ENCODE measurements around the gene CCSER1.
"Not testable (repeated sequence)": the region's sequence is repeated elsewhere in the genome, so short reads cannot be mapped to it uniquely, and the experiment has no call there.

Gene CCSER1

GRCh38 chr4:91118597-91118996 lies 991.4 kb downstream of the CCSER1 start:
- in situ Hi-C loops (cut with MboI; ENCODE audit: low pct_unique_long_range_greater_than_20kb, low sequenced_read_pairs), result no loop called here
- DNase-seq, result no peak

GRCh38 chr4:91123742-91124141 lies 996.5 kb downstream of the CCSER1 start:
- in situ Hi-C loops (cut with MboI; ENCODE audit: low pct_unique_long_range_greater_than_20kb, low sequenced_read_pairs), result no loop called here

GRCh38 chr4:91127192-91127591 lies 1000.0 kb downstream of the CCSER1 start:
- in situ Hi-C loops (cut with MboI; ENCODE audit: low pct_unique_long_range_greater_than_20kb, low sequenced_read_pairs), result no loop called here
- DNase-seq, result no peak

More at GRCh38 chr4:91123742-91124141, 996.5 kb downstream of the CCSER1 start:
- DNase-seq, result no peak

- DNase-seq, result no peak
- in situ Hi-C loops (cut with MboI; ENCODE audit: low pct_unique_long_range_greater_than_20kb, low sequenced_read_pairs), result no loop called here
Measured at GRCh38 chr4:91127831-91128230, 1000.6 kb downstream of the CCSER1 start.

GRCh38 chr4:91128519-91128918 lies 1001.3 kb downstream of the CCSER1 start:
- in situ Hi-C loops (cut with MboI; ENCODE audit: low pct_unique_long_range_greater_than_20kb, low sequenced_read_pairs), result no loop called here

GRCh38 chr4:91147067-91147466 lies 1019.9 kb downstream of the CCSER1 start:
- no peak for DNase-seq
- in situ Hi-C loops (cut with MboI; ENCODE audit: low pct_unique_long_range_greater_than_20kb, low sequenced_read_pairs), result no loop called here

More at GRCh38 chr4:91128519-91128918, 1001.3 kb downstream of the CCSER1 start:
- no peak for DNase-seq

- DNase-seq; in situ Hi-C loops (cut with MboI; ENCODE audit: low pct_unique_long_range_greater_than_20kb, low sequenced_read_pairs): not testable (repeated sequence)
Measured at GRCh38 chr4:91154041-91154440, 1026.8 kb downstream of the CCSER1 start.

- in situ Hi-C loops (cut with MboI; ENCODE audit: low pct_unique_long_range_greater_than_20kb, low sequenced_read_pairs); DNase-seq: not testable (repeated sequence)
Measured at GRCh38 chr4:91167864-91168653, 1040.9 kb downstream of the CCSER1 start.

- in situ Hi-C loops (cut with MboI; ENCODE audit: low pct_unique_long_range_greater_than_20kb, low sequenced_read_pairs), result no loop called here
- no peak for DNase-seq
Measured at GRCh38 chr4:91170768-91171167, 1043.6 kb downstream of the CCSER1 start.

GRCh38 chr4:91171217-91171616 lies 1044.0 kb downstream of the CCSER1 start:
- in situ Hi-C loops (cut with MboI; ENCODE audit: low pct_unique_long_range_greater_than_20kb, low sequenced_read_pairs), result no loop called here

GRCh38 chr4:91185061-91185460 lies 1057.9 kb downstream of the CCSER1 start:
- in situ Hi-C loops (cut with MboI; ENCODE audit: low pct_unique_long_range_greater_than_20kb, low sequenced_read_pairs); DNase-seq: not testable (repeated sequence)

More at GRCh38 chr4:91171217-91171616, 1044.0 kb downstream of the CCSER1 start:
- DNase-seq, result no peak

- in situ Hi-C loops (cut with MboI; ENCODE audit: low pct_unique_long_range_greater_than_20kb, low sequenced_read_pairs), result no loop called here
- no peak for DNase-seq
Measured at GRCh38 chr4:91198951-91199350, 1071.8 kb downstream of the CCSER1 start.

- no peak for DNase-seq
- in situ Hi-C loops (cut with MboI; ENCODE audit: low pct_unique_long_range_greater_than_20kb, low sequenced_read_pairs), result no loop called here
Measured at GRCh38 chr4:91207535-91207934, 1080.3 kb downstream of the CCSER1 start.

GRCh38 chr4:91212211-91212610 lies 1085.0 kb downstream of the CCSER1 start:
- DNase-seq, result no peak
- in situ Hi-C loops (cut with MboI; ENCODE audit: low pct_unique_long_range_greater_than_20kb, low sequenced_read_pairs), result no loop called here

- in situ Hi-C loops (cut with MboI; ENCODE audit: low pct_unique_long_range_greater_than_20kb, low sequenced_read_pairs); DNase-seq: not testable (repeated sequence)
Measured at GRCh38 chr4:91217831-91218403, 1090.7 kb downstream of the CCSER1 start.

- no peak for DNase-seq
- in situ Hi-C loops (cut with MboI; ENCODE audit: low pct_unique_long_range_greater_than_20kb, low sequenced_read_pairs), result no loop called here
Measured at GRCh38 chr4:91220315-91220714, 1093.1 kb downstream of the CCSER1 start.

GRCh38 chr4:91222014-91222413 lies 1094.8 kb downstream of the CCSER1 start:
- in situ Hi-C loops (cut with MboI; ENCODE audit: low pct_unique_long_range_greater_than_20kb, low sequenced_read_pairs), result no loop called here
- no peak for DNase-seq

GRCh38 chr4:91226867-91227266 lies 1099.7 kb downstream of the CCSER1 start:
- no peak for DNase-seq
- in situ Hi-C loops (cut with MboI; ENCODE audit: low pct_unique_long_range_greater_than_20kb, low sequenced_read_pairs), result no loop called here

- DNase-seq, result no peak
- in situ Hi-C loops (cut with MboI; ENCODE audit: low pct_unique_long_range_greater_than_20kb, low sequenced_read_pairs), result no loop called here
Measured at GRCh38 chr4:91228659-91229058, 1101.5 kb downstream of the CCSER1 start.

GRCh38 chr4:91233164-91233563 lies 1106.0 kb downstream of the CCSER1 start:
- no peak for DNase-seq
- in situ Hi-C loops (cut with MboI; ENCODE audit: low pct_unique_long_range_greater_than_20kb, low sequenced_read_pairs), result no loop called here

GRCh38 chr4:91243132-91243531 lies 1115.9 kb downstream of the CCSER1 start:
- in situ Hi-C loops (cut with MboI; ENCODE audit: low pct_unique_long_range_greater_than_20kb, low sequenced_read_pairs), result no loop called here

More at GRCh38 chr4:91243132-91243531, 1115.9 kb downstream of the CCSER1 start:
- DNase-seq, result no peak
